HepG2 (cell line): ENCODE results near the gene TNFRSF11A. TPM values are rescaled to one million over a fixed set of nuclear protein-coding genes. Genes with fewer than 3 reads are reported as not detected.

ENCODE experiments used
- ATAC-seq: fragments of 200-7000 bp; cut with Tn5 transposase; 3 replicates; pipeline ENCODE4 v1.9.1; 2020; ENCODE audit warnings: mild to moderate bottlenecking, moderate library complexity
- BruUV-seq: library from RNA; stranded (reverse); fragments of 400-500 nt; replicated peaks from 2 replicates; lab custom pipeline; 2021; lab: Mats Ljungman, UMichigan
- CTCF ChIA-PET: fragments of 300-600 bp; formaldehyde crosslinking; extraction: SDS; loops from one replicate; lab custom pipeline; 2021; ENCODE audit warnings: low total read pairs, inconsistent platforms, low intra/inter-chr PET ratio; lab: Yijun Ruan, JAX
- POLR2A ChIA-PET: fragments of 350-600 bp; sonication (Branson Sonifier 250); formaldehyde crosslinking; loops from one replicate; lab custom pipeline; 2020; ENCODE audit warnings: antibody characterized with exemption, inconsistent platforms; lab: Yijun Ruan, JAX
- DNase-seq: peaks from one replicate; pipeline ENCODE4 v3.0.0-alpha.2; 2015; ENCODE audit warnings: low spot score
- FAIRE-seq: peaks from 3 replicates; lab custom pipeline; 2011; peaks lifted over from hg19 to GRCh38; lab: Jason Lieb, UNC
- H2AFZ ChIP-seq: one replicate; pipeline ENCODE4 v1.6.1; 2011; ENCODE audit warnings: low read length, inconsistent platforms
- H3K27ac ChIP-seq: fragments of 300-600 bp; 3 replicates; pipeline ENCODE4 v1.8.0; 2011; ENCODE audit warnings: mixed run types, mild to moderate bottlenecking, mixed read lengths, low read length, inconsistent platforms; ENCODE audit not compliant: insufficient read depth; ENCODE audit errors: extremely low read length
- H3K27me3 ChIP-seq, 2 experiments: fragments of 200-600 bp in 1 of 2; 2 replicates in 1 of 2; 3 replicates in 1 of 2; pipeline versions ENCODE4 v1.6.0 to v1.8.0; 2011; ENCODE audit warnings: low read length in 2 of 2, mild to moderate bottlenecking in 2 of 2, moderate library complexity in 2 of 2, inconsistent platforms in 1 of 2; ENCODE audit not compliant: insufficient read depth in 2 of 2, control insufficient read depth in 1 of 2
- H3K36me3 ChIP-seq, 2 experiments: fragments of 200-600 bp in 1 of 2; replicated peaks in 1 of 2; 2 replicates in 1 of 2; 3 replicates in 1 of 2; pipeline versions ENCODE4 v1.5.1 to v1.8.0; 2011; ENCODE audit warnings: low read length in 2 of 2, inconsistent platforms in 1 of 2; ENCODE audit not compliant: insufficient read depth in 2 of 2, control insufficient read depth in 1 of 2
- H3K4me1 ChIP-seq: 2 replicates; pipeline ENCODE4 v1.5.1; 2012; ENCODE audit warnings: low read length, inconsistent platforms; ENCODE audit not compliant: insufficient read depth
- H3K4me2 ChIP-seq: 2 replicates; pipeline ENCODE4 v1.6.0; 2011; ENCODE audit warnings: low read depth, low read length, inconsistent platforms
- H3K4me3 ChIP-seq, 3 experiments: fragments of 200-600 bp in 1 of 3; sonication (generic), shearing (Covaris generic) in 1 of 3; replicated peaks in 1 of 3; 2 replicates each; pipeline ENCODE4 v1.5.1; 2011 to 2016; ENCODE audit warnings: low read length in 3 of 3, inconsistent platforms in 2 of 3, low read depth in 2 of 3, mild to moderate bottlenecking in 2 of 3, control low read depth in 1 of 3, mixed read lengths in 1 of 3; ENCODE audit not compliant: insufficient read depth in 1 of 3
- H3K79me2 ChIP-seq: one replicate; pipeline ENCODE4 v1.6.1; 2011; ENCODE audit warnings: low read length, inconsistent platforms; ENCODE audit not compliant: insufficient read depth
- H3K9ac ChIP-seq: 2 replicates; pipeline ENCODE4 v1.6.0; 2011; ENCODE audit warnings: mild to moderate bottlenecking, low read depth, low read length, inconsistent platforms; ENCODE audit not compliant: insufficient read depth
- H3K9me3 ChIP-seq: 2 replicates; pipeline ENCODE4 v1.5.1; 2012; ENCODE audit warnings: mild to moderate bottlenecking, low read length
- H4K20me1 ChIP-seq: 2 replicates; pipeline ENCODE4 v1.6.0; 2011; ENCODE audit warnings: inconsistent platforms, mild to moderate bottlenecking, low read length, moderate library complexity; ENCODE audit not compliant: insufficient read depth
- LCORL ChIP-seq, 2 experiments: fragments of 450-650 bp in 1 of 2; sonication (generic) in 1 of 2; formaldehyde crosslinking in 1 of 2; IDR thresholded peaks; 2 replicates each; pipeline versions ENCODE4 v1.5.0 to v1.6.1; 2017 to 2020; ENCODE audit warnings: antibody characterized with exemption in 1 of 2, missing genetic modification reagents in 1 of 2
- RBFOX2 ChIP-seq: fragments of 200-400 bp; formaldehyde crosslinking; IDR thresholded peaks from 2 replicates; pipeline ENCODE4 v1.6.1; 2017; ENCODE audit warnings: low read depth, mild to moderate bottlenecking, low read length
- RBM22 ChIP-seq: fragments of 200-400 bp; formaldehyde crosslinking; optimal IDR thresholded peaks from 2 replicates; pipeline ENCODE3; 2017; ENCODE audit warnings: mild to moderate bottlenecking, low read length, moderate library complexity
- ZBTB20 ChIP-seq: sonication (generic); formaldehyde crosslinking; IDR thresholded peaks from 2 replicates; pipeline ENCODE4 v1.8.1; 2023; ENCODE audit warnings: missing genetic modification reagents, low read depth, mild to moderate bottlenecking, borderline replicate concordance
- ZNF468 ChIP-seq: sonication (generic); formaldehyde crosslinking; IDR thresholded peaks from 2 replicates; pipeline ENCODE4 v1.8.0; 2022; ENCODE audit warnings: mild to moderate bottlenecking, moderate library complexity, missing genetic modification reagents
- ZNF839 ChIP-seq: sonication (generic); formaldehyde crosslinking; IDR thresholded peaks from 2 replicates; pipeline ENCODE4 v1.4.0; 2020; ENCODE audit warnings: missing genetic modification reagents, mild to moderate bottlenecking, borderline replicate concordance
- WGBS: methylation state at CpG from one replicate; pipeline ENCODE4 v1.1.6; 2017; ENCODE audit warnings: low lambda C conversion rate; 5-methylcytosine and 5-hydroxymethylcytosine counted together
- in situ Hi-C: cut with HindIII; loops from 2 replicates; pipeline ENCODE4 v1.10.0; 2017; ENCODE audit warnings: low pct_unique_long_range_greater_than_20kb; ENCODE audit not compliant: extremely low pct_ligation_motif_present
- intact Hi-C: fragments of 100-400 bp; cut with micrococcal nuclease; formaldehyde crosslinking; loops from one replicate; pipeline ENCODE4 v1.10.0; 2022; ENCODE audit not compliant: unreplicated experiment
- polyA plus RNA-seq, 8 experiments: library from polyadenylated mRNA; depleted of rRNA in 3 of 8; stranded (reverse) in 7 of 8; unstranded in 1 of 8; fragments of >200 nt; fragmentation: Illumina TruSeq in 4 of 8; extraction: Trizol in 4 of 8; gene quantifications; 2 replicates each; pipeline versions ENCODE4 v1.2.1 to v1.2.3, GENCODE V29; 2011 to 2016; ENCODE audit warnings: low read depth in 4 of 8, missing spikeins in 1 of 8, mixed read lengths in 1 of 8; ENCODE audit not compliant: insufficient read depth in 1 of 8
- total RNA-seq, 5 experiments: library from RNA; depleted of rRNA; stranded (reverse); fragments of >200 nt; fragmentation: Illumina TruSeq; extraction: Trizol; gene quantifications; 2 replicates each; pipeline ENCODE4 v1.2.3, GENCODE V29; 2016; ENCODE audit warnings: low read depth in 1 of 5
- TF ChIP-seq, protein P1 (sequence below): sonication (generic); formaldehyde crosslinking; IDR thresholded peaks from 2 replicates; pipeline ENCODE4 v1.5.0; 2020; ENCODE audit warnings: missing genetic modification reagents, mild to moderate bottlenecking, borderline replicate concordance

TNFRSF11A gene
- total and polyA plus RNA-seq, 2 of the 13 experiments (the other 11 are each of a cell fraction or from before 2014, with no cell fraction given) = 4.6 to 6.4 TPM

DNA sequence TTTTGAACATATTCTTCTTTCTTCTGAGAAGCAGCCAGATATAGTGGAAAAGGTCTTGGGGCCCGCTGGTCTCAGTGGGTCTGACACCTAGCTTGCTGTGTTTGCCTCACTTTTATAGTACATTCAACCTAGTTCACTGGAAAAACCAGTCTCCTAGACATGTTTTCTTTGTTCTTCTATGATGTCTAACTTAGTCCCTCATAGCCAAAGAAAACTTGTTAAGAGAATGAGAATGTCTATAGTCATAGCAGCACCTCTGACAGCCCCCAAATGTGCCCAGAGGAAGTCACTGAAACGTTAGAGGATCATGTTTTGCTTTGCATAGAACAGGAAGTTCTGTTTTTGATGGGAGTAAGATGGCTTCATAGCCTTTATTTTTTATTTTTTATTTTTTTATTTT, 40.3 kb downstream of the TNFRSF11A start:
- ChIA-PET POLR2A (no interaction called here), CTCF (no interaction called here)
- DNase-seq = no peak
- Histone ChIP-seq H4K20me1 (no peaks in the 10 kb centered on the region), H3K27me3 (no peaks in the 10 kb centered on the region), H3K4me3 (no peak overlapping the region), H3K4me2 (no peak overlapping the region), H3K79me2 (no peaks in the 10 kb centered on the region), H3K4me1 (no peaks in the 10 kb centered on the region), H3K27ac (no peak overlapping the region), H3K9ac (no peak overlapping the region), H3K9me3 (no peaks in the 10 kb centered on the region), H3K36me3 (peaks cover 0 to 13% of the 10 kb centered on the region in 2 experiments; a peak in 2 of 5 replicates), H2AFZ (no peak overlapping the region)
- no TSS peak for BruUV-seq
- no peak for ATAC-seq
- no peak for TF ChIP-seq LCORL (IDR thresholded peaks at IDR 0.05)
- no peak for TF ChIP-seq LCORL (CRISPR knock-in tag; IDR thresholded peaks at IDR 0.05)
- TF ChIP-seq, protein P1, sequence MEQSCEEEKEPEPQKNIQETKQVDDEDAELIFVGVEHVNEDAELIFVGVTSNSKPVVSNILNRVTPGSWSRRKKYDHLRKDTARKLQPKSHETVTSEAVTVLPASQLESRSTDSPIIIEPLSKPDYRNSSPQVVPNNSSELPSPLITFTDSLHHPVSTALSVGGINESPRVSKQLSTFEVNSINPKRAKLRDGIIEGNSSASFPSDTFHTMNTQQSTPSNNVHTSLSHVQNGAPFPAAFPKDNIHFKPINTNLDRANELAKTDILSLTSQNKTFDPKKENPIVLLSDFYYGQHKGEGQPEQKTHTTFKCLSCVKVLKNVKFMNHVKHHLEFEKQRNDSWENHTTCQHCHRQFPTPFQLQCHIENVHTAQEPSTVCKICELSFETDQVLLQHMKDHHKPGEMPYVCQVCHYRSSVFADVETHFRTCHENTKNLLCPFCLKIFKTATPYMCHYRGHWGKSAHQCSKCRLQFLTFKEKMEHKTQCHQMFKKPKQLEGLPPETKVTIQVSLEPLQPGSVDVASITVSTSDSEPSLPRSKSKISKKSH (CRISPR knock-in tag) = no peak
- no peak for TF ChIP-seq ZBTB20 (CRISPR knock-in tag)
- TF ChIP-seq RBFOX2 = no peak
- no peak for TF ChIP-seq RBM22
- intact Hi-C loops = no loop called here
- FAIRE-seq = no peak
- WGBS = 75% methylated on average over 2 of the region's 2 CpGs
- in situ Hi-C loops = no loop called here

DNA sequence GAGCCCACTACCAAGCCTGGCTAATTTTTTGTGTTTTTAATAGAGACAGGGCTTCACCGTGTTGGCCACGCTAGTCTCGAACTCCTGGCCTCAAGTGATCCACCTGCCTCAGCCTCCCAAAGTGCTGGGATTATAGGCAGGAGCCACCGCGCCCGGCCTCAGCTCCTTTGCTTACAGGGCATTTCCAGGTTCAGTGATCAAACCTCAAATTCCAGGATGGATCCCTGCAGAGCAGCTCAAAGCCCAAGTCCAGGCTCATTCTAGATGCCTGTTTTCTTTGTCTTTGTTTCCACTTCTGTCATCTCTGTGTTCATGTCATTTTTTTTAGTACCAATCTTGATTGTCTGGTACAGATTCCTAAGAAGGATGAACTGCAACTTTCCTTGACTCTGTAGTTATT, 41.9 kb downstream of the TNFRSF11A start:
- no peak for ATAC-seq
- CTCF ChIA-PET = no interaction called here

More for the DNA sequence above, 41.9 kb downstream of the TNFRSF11A start:
- no peak overlapping the region for H2AFZ ChIP-seq
- in situ Hi-C loops (no loop called here), intact Hi-C loops (no loop called here)
- no peak overlapping the region for H3K27ac ChIP-seq
- H3K27me3 ChIP-seq = no peaks in the 10 kb centered on the region
- no peak overlapping the region for H3K4me2 ChIP-seq
- no peaks in the 10 kb centered on the region for H3K79me2 ChIP-seq
- no peaks in the 10 kb centered on the region for H3K9me3 ChIP-seq
- no peaks in the 10 kb centered on the region for H3K4me1 ChIP-seq
- POLR2A ChIA-PET = no interaction called here
- FAIRE-seq = no peak
- H3K9ac ChIP-seq = no peak overlapping the region
- WGBS = 100% methylated on average over 6 of the region's 6 CpGs
- no peak for TF ChIP-seq ZNF468 (CRISPR knock-in tag)
- no peak for TF ChIP-seq ZNF839 (CRISPR knock-in tag)
- no peak overlapping the region for H3K4me3 ChIP-seq
- peaks cover 1 to 13% of the 10 kb centered on the region in 2 experiments; a peak in 3 of 5 replicates for H3K36me3 ChIP-seq
- no peak for DNase-seq
- H4K20me1 ChIP-seq = no peaks in the 10 kb centered on the region
- no TSS peak for BruUV-seq
